Mesothelial cell of epicardium (in vitro differentiated cells): ENCODE data around the gene CCDC34. TPM values are rescaled to one million over a fixed set of nuclear protein-coding genes. Genes with fewer than 3 reads are reported as not detected.
A peak's percentile ranks its signal among the peaks of the same experiment; 100 is the strongest.

Experiments used
- DNase-seq, 2 experiments: peaks; one replicate each; pipeline ENCODE4 v3.0.0; 2021; ENCODE audit warnings: low spot score in 2 of 2; ENCODE audit not compliant: unreplicated experiment in 2 of 2
- H3K27ac Mint-ChIP-seq: 2 replicates; pipeline ENCODE4 v1.8.0; 2021; ENCODE audit warnings: mixed read lengths
- H3K27me3 Mint-ChIP-seq: 2 replicates; pipeline ENCODE4 v1.8.0; 2021; ENCODE audit warnings: low read depth, mixed read lengths
- H3K36me3 Mint-ChIP-seq: 2 replicates; pipeline ENCODE4 v1.8.0; 2021; ENCODE audit warnings: mixed read lengths
- H3K4me1 Mint-ChIP-seq: 2 replicates; pipeline ENCODE4 v1.8.0; 2021; ENCODE audit warnings: mixed read lengths
- H3K4me3 Mint-ChIP-seq: 2 replicates; pipeline ENCODE4 v1.8.0; 2021; ENCODE audit warnings: mild to moderate bottlenecking, moderate library complexity, mixed read lengths
- H3K9me3 Mint-ChIP-seq: 2 replicates; pipeline ENCODE4 v1.8.0; 2021; ENCODE audit warnings: mixed read lengths
- total RNA-seq: library from RNA; stranded (reverse); gene quantifications from 3 replicates; pipeline ENCODE4 v1.2.1, GENCODE V29; 2021
- TF ChIP-seq, protein P1 (sequence below): fragments of 200-600 bp; sonication (generic); IDR thresholded peaks from one replicate; pipeline ENCODE4 v1.5.0; 2021; ENCODE audit warnings: antibody characterized with exemption; ENCODE audit not compliant: unreplicated experiment

The CCDC34 gene
- total RNA-seq, 1 donor from 2014 or later: 13.9 TPM

- H3K4me1 Mint-ChIP-seq: peaks cover 25% of the 10 kb centered on the region
- H3K9me3 Mint-ChIP-seq: peaks cover 4% of the 10 kb centered on the region
- no peaks in the 10 kb centered on the region for H3K27me3 Mint-ChIP-seq
- no peak for DNase-seq
- peaks cover under 1% of the 10 kb centered on the region for H3K36me3 Mint-ChIP-seq
- no peak overlapping the region for H3K4me3 Mint-ChIP-seq
- TF ChIP-seq, protein P1, sequence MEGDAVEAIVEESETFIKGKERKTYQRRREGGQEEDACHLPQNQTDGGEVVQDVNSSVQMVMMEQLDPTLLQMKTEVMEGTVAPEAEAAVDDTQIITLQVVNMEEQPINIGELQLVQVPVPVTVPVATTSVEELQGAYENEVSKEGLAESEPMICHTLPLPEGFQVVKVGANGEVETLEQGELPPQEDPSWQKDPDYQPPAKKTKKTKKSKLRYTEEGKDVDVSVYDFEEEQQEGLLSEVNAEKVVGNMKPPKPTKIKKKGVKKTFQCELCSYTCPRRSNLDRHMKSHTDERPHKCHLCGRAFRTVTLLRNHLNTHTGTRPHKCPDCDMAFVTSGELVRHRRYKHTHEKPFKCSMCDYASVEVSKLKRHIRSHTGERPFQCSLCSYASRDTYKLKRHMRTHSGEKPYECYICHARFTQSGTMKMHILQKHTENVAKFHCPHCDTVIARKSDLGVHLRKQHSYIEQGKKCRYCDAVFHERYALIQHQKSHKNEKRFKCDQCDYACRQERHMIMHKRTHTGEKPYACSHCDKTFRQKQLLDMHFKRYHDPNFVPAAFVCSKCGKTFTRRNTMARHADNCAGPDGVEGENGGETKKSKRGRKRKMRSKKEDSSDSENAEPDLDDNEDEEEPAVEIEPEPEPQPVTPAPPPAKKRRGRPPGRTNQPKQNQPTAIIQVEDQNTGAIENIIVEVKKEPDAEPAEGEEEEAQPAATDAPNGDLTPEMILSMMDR: no peak
- H3K27ac Mint-ChIP-seq: no peak overlapping the region
Observed at GRCh38 chr11:27315836-27316235, 47.2 kb downstream of the CCDC34 start.

DNA sequence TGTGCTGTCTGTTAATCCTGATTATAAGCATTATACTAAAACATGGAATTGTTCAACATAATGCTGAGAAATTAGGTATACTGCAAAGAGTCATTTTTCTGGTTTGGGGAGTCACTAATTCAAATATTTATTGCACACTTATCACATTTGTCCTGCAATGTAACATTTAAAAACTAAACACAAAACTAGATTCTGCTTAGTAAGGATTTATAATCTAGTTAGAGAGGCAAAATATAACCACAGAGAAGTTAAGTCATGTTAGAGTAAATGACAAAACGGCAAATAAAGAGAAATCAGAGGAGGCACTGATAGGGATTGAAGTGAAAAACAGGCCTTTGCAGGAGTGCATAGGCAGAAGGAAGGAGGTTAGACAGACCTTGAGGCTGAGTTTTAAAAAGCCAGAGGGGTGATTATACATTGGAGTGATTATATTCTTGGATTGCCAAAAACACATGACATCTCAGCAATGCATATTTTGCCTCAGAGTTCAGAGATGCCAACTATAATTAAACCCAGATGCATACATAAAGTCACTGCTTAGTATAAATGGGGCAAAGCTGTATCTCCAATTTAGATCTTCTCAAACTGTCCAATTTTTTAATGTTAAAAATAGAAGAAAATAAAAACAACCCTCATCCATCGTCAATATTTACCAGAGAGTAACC lies 49.7 kb downstream of the CCDC34 start:
- H3K4me1 Mint-ChIP-seq: peaks cover 27% of the 10 kb centered on the region
- H3K36me3 Mint-ChIP-seq: no peaks in the 10 kb centered on the region
- TF ChIP-seq, protein P1: no peak
- peak overlapping the region; percentile 15 for H3K27ac Mint-ChIP-seq
- H3K27me3 Mint-ChIP-seq: no peaks in the 10 kb centered on the region
- no peak for DNase-seq
- no peak overlapping the region for H3K4me3 Mint-ChIP-seq
- no peaks in the 10 kb centered on the region for H3K9me3 Mint-ChIP-seq

- no peak for DNase-seq
- no peaks in the 10 kb centered on the region for H3K27me3 Mint-ChIP-seq
- TF ChIP-seq, protein P1: no peak
- no peaks in the 10 kb centered on the region for H3K36me3 Mint-ChIP-seq
- H3K27ac Mint-ChIP-seq: no peak overlapping the region
- no peak overlapping the region for H3K4me3 Mint-ChIP-seq
- H3K9me3 Mint-ChIP-seq: no peaks in the 10 kb centered on the region
- peaks cover 27% of the 10 kb centered on the region for H3K4me1 Mint-ChIP-seq
Observed at GRCh38 chr11:27312110-27312509, 50.9 kb downstream of the CCDC34 start.

- no peak for DNase-seq
- no peaks in the 10 kb centered on the region for H3K27me3 Mint-ChIP-seq
- H3K4me3 Mint-ChIP-seq: no peak overlapping the region
- H3K27ac Mint-ChIP-seq: peak overlapping the region; percentile 37
- TF ChIP-seq, protein P1: no peak
- no peaks in the 10 kb centered on the region for H3K36me3 Mint-ChIP-seq
- H3K9me3 Mint-ChIP-seq: no peaks in the 10 kb centered on the region
- H3K4me1 Mint-ChIP-seq: peaks cover 34% of the 10 kb centered on the region
Observed at GRCh38 chr11:27310707-27311106, 52.3 kb downstream of the CCDC34 start.

- H3K27ac Mint-ChIP-seq: no peak overlapping the region
- no peak overlapping the region for H3K4me3 Mint-ChIP-seq
- H3K4me1 Mint-ChIP-seq: peaks cover 34% of the 10 kb centered on the region
- TF ChIP-seq, protein P1: no peak
- DNase-seq: no peak
- no peaks in the 10 kb centered on the region for H3K9me3 Mint-ChIP-seq
- no peaks in the 10 kb centered on the region for H3K36me3 Mint-ChIP-seq
- no peaks in the 10 kb centered on the region for H3K27me3 Mint-ChIP-seq
Observed at GRCh38 chr11:27310182-27310581, 52.8 kb downstream of the CCDC34 start.
